ENCODE data around the gene ASXL2.
"Not testable (repeated sequence)": the region's sequence is repeated elsewhere in the genome, so short reads cannot be mapped to it uniquely, and the experiment has no call there.

DNA sequence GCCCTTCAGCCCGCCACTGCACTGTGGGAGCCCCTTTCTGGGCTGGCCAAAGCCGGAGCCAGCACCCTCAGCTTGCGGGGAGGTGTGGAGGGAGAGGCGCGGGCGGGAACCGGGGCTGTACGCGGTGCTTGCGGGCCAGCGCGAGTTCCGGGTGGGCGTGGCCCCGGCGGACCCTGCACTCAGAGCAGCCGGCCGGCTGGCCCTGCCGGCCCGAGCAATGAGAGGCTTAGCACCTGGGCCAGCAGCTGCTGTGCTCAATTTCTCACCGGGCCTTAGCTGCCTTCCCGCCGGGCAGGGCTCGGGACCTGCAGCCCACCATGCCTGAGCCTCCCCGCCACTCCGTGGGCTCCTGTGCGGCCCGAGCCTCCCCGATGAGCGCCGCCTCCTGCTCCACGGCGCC is 37.1 kb upstream of the ASXL2 start:
- TF ChIP-seq, protein P1, sequence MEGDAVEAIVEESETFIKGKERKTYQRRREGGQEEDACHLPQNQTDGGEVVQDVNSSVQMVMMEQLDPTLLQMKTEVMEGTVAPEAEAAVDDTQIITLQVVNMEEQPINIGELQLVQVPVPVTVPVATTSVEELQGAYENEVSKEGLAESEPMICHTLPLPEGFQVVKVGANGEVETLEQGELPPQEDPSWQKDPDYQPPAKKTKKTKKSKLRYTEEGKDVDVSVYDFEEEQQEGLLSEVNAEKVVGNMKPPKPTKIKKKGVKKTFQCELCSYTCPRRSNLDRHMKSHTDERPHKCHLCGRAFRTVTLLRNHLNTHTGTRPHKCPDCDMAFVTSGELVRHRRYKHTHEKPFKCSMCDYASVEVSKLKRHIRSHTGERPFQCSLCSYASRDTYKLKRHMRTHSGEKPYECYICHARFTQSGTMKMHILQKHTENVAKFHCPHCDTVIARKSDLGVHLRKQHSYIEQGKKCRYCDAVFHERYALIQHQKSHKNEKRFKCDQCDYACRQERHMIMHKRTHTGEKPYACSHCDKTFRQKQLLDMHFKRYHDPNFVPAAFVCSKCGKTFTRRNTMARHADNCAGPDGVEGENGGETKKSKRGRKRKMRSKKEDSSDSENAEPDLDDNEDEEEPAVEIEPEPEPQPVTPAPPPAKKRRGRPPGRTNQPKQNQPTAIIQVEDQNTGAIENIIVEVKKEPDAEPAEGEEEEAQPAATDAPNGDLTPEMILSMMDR (conservative IDR thresholded peaks at IDR 0.05; ENCODE audit: low read depth, low read length): not testable (repeated sequence)
- TF ChIP-seq EZH2 (IDR thresholded peaks at IDR 0.05; ENCODE audit: borderline replicate concordance, low read depth, low read length, poor library complexity, severe bottlenecking): not testable (repeated sequence)
